ENCODE data around the gene ARHGAP26. TPM values are rescaled to one million over a fixed set of nuclear protein-coding genes. Genes with fewer than 3 reads are reported as not detected.

ARHGAP26 gene
- polyA plus RNA-seq, 4 donors: 10.4 to 12.2 (median 11.0) TPM

DNA sequence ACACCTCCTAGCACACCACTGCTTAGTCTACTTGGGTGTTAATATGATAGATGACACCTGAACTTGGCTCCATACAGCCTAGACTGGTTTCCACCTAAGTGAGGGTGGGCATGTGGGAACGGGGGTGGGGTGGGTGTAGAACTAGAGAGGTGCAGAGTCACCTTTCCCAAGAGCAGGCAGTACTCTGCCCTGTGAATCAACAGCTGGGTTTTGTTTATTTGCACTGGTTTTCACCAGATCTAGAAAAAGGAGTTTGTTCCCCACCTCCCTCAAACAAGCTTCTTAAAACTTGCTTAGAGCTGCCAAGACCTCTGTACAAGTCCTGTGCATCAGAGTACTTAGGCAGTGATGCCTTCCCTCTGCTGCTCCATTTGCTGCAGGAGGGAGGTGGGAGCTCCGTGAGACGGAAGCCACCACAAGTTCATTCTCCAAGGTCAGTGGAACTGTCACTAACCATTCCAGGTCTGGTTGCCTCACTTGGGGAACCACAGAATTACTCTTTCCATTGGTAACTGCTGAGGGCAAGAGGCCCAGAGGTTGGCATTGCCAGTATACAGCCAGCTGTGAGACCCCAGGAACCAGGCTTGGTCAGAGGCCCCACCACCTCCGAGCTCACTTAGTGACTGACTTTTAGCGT is 469.8 kb downstream of the ARHGAP26 start:
- no peak for DNase-seq (ENCODE audit: low read depth in 4 of 4, low spot score in 3 of 4)

GRCh38 chr5:143241892-143242291 is 471.7 kb downstream of the ARHGAP26 start:
- no peak for DNase-seq (ENCODE audit: low read depth in 4 of 4, low spot score in 3 of 4)

DNA sequence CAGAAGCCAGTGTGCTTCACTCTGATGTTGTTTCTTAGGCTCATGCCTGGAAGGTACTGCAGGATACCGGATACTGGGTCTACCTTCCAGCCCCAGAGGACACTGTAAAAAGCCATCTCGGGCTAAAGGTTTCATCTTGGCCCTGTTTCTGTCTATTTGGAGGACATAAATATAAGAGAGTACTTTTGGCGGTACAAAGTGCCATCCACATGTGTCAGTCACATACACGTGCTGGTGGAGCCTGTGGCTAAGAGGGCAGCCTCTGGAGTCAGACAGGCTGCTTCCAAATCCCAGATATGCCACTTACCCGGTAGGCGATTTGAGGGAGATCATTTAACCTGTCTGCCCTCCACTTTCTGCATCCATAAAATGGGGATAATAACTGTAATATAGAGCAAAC is 472.9 kb downstream of the ARHGAP26 start:
- DNase-seq (ENCODE audit: low read depth in 4 of 4, low spot score in 3 of 4): no peak

GRCh38 chr5:143244000-143244736 is 474.0 kb downstream of the ARHGAP26 start:
- no peak for DNase-seq (ENCODE audit: low read depth in 4 of 4, low spot score in 3 of 4)

- no peak for DNase-seq (ENCODE audit: low read depth in 4 of 4, low spot score in 3 of 4)
Observed at GRCh38 chr5:143244990-143245389, 474.8 kb downstream of the ARHGAP26 start.

- no peak for DNase-seq (ENCODE audit: low read depth in 4 of 4, low spot score in 3 of 4)
Observed at GRCh38 chr5:143245929-143246561, 475.9 kb downstream of the ARHGAP26 start.

GRCh38 chr5:143247134-143247815 is 477.1 kb downstream of the ARHGAP26 start:
- DNase-seq (ENCODE audit: low read depth in 4 of 4, low spot score in 3 of 4): no peak

DNA sequence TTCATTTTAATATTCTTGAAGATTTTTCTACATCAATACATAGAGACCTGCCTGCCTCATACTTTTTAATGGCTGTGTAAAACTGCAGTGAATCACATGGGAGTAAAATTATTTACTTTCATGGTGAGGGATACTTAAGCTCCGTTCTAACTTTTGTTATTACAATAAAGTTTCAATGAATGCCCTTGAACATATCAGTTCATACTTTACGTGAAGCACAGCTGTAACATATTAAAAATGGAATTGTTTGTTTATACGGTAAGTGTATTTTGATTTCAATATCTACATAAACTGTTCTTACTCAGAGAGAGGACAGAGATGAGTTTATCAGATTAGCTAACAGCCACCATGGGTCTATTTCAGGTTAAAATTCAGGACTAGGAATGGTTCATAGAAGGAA is 478.2 kb downstream of the ARHGAP26 start:
- no peak for DNase-seq (ENCODE audit: low read depth in 4 of 4, low spot score in 3 of 4)

GRCh38 chr5:143248822-143249579 is 478.8 kb downstream of the ARHGAP26 start:
- DNase-seq (ENCODE audit: low read depth in 4 of 4, low spot score in 3 of 4): no peak

DNA sequence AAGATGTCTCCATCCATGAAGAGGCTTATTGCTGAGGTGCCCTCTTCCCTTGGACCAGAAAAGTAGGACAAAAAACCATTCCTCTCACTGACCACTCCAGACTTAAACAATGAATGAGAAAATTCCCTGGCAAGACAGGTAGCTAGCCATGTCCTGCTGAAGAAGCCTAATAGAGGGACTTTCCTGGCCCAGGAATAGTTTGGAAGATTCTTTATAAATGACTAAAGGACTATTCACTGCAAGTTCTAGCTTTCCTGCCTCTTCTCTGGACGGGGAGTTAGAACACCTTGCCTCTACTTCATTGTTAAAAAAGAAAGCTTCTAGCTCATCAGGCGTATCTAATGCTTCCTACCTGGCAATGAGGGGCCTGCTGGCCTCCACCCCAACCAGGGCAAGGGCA is 479.7 kb downstream of the ARHGAP26 start:
- DNase-seq (ENCODE audit: low read depth in 4 of 4, low spot score in 3 of 4): no peak

DNA sequence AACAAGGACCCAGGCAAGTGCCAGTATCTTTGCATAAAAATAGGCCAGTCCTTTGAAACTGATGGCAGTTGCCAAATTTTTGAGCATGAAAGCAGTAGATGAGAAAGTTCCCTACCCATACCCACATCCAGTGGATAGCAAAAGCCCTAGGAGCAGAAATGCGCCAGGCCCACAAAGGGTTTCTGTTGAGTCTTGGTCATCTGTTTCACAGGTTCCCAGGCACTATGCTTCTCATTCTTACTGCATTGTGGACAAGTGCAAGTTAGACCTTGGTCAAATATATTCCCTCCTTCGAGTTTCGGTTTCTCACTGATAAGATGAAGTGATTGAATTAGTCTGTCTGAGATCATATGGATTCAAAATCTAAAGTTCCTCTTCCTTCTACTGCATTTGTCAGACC is 481.0 kb downstream of the ARHGAP26 start:
- no peak for DNase-seq (ENCODE audit: low read depth in 4 of 4, low spot score in 3 of 4)

DNA sequence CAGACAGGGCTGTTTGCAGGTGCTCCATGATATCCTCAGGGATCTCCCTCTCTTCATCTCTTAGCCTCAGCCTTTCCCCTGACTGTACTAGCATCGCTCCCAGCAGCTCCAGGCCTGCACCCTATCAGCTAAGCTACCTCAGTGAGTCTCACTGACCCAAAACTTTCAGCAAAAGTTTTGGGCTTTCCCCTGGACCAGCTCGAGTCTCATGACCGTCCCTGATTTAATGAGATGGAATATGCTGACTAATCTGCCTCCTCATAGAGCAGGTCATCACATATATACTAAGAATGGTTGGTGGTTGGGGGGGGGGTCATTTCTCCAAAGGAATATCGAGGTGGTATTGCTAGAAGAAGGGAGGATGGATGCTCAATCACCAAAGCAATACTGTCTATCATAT is 481.8 kb downstream of the ARHGAP26 start:
- no peak for DNase-seq (ENCODE audit: low read depth in 4 of 4, low spot score in 3 of 4)

DNA sequence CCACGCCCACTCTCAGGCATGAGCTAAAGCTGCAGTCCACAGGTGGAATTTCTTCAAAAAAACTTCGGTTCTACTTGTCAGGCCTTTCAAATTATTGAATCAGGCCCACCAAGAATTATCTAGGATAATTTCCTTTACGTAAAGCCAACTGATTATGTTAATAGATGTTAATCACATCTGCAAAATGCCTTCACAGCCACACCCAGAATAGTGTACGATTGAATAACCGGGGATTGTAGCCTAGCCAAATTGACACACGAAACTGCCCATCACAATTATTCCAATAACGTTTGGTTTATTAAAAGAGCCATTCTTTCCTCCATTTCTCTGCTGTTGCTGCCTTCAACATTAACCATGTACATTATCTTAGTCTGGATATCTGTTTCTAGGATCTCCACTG is 484.6 kb downstream of the ARHGAP26 start:
- no peak for DNase-seq (ENCODE audit: low read depth in 4 of 4, low spot score in 3 of 4)

DNA sequence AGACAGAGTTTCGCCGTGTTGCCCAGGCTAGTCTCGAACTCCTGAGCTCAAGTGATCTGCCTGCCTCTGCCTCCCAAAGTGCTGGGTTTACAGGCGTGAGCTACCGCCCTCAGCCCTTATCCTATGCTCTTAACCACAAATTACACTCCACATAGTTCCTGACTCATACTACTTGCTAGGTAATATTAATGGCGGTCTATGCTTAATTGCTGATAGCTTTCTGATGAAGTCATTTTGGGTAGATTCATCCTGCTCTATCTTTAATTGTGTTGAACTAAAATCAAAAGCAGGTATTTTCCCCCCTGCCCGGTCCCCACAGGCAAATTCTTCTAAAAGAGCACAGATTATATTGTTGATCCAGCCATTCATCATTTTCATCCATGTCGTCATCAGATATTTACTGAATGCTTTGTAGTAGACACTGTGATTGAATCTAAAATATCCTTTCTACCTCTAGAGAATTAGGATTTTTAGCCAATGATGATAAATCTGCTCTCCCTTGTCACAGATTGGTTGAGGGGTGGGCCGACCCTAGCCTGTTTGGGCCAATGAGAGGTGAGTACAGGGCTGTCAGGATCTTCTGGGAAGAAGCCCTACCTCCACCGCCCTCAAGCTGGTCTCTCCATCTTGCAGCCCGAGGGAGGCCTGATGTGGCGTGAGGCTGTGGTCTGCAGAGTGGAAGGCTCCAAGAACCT is 488.5 kb downstream of the ARHGAP26 start:
- no peak for DNase-seq (ENCODE audit: low read depth in 4 of 4, low spot score in 3 of 4)

DNA sequence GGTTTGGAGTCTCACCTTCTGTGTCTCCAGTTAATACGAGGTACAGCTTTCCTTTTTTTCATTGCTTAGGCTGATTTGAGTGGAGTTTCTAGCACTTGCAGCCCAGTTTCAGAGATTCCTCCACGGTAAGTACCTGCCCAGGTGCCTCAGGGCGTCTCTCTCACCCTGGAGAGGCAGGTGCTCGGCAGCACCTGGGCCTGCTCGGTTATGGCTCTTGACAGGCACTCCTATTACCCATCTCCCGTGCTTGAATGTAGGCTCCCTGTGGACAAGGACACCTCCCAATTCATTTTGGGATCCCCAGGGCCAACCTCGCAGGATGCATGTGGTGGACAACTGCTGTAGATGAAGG is 489.1 kb downstream of the ARHGAP26 start:
- DNase-seq (ENCODE audit: low read depth in 4 of 4, low spot score in 3 of 4): no peak

- DNase-seq (ENCODE audit: low read depth in 4 of 4, low spot score in 3 of 4): no peak
Observed at GRCh38 chr5:143261748-143262392, 491.7 kb downstream of the ARHGAP26 start.

- DNase-seq (ENCODE audit: low read depth in 4 of 4, low spot score in 3 of 4): no peak
Observed at GRCh38 chr5:143262393-143263174, 492.4 kb downstream of the ARHGAP26 start.

GRCh38 chr5:143263272-143263810 is 493.2 kb downstream of the ARHGAP26 start:
- no peak for DNase-seq (ENCODE audit: low read depth in 4 of 4, low spot score in 3 of 4)

DNA sequence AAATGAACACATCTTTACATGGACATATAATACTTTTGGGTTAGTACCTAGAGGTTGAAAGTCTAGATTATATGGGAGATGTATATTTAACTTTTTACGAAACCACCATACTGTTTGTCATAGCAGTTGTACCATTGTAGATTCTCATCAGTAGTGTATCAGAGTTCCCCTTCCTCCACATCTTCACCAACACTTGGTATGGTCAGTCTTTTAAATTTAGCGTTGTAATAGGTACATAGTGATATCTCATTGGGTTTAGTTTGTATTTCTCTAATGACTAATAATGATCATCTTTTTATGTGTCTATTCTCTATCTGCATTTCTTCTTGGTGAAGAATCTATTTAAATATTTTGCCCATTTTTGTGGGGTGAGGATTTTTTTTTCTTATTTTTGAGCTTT is 495.8 kb downstream of the ARHGAP26 start:
- DNase-seq (ENCODE audit: low read depth in 4 of 4, low spot score in 3 of 4): no peak
